RWPE1 (cell line): ENCODE data around the gene NDUFA7.

Source experiments
- CTCF ChIA-PET: fragments of 350-600 bp; sonication (Branson Sonifier 250); formaldehyde crosslinking; extraction: SDS; loops from one replicate; lab custom pipeline; 2021; lab: Yijun Ruan, JAX
- POLR2A ChIA-PET: fragments of 400-600 bp; formaldehyde crosslinking; extraction: SDS; loops from one replicate; lab custom pipeline; 2020; ENCODE audit warnings: antibody characterized with exemption; ENCODE audit not compliant: low non-redundant PET; lab: Yijun Ruan, JAX
- DNase-seq: peaks from one replicate; pipeline ENCODE4 v3.0.0; 2012; ENCODE audit warnings: low spot score
- H3K27ac ChIP-seq: fragments of 450-650 bp; 2 replicates; pipeline ENCODE4 v1.5.1; 2017
- CTCF ChIP-seq: fragments of 450-650 bp; conservative IDR thresholded peaks from 2 replicates; pipeline ENCODE4 v1.5.1; 2017; ENCODE audit warnings: low read depth, mild to moderate bottlenecking

NDUFA7 gene

GRCh38 chr19:8363803-8364771 lies 42.9 kb upstream of the NDUFA7 start, which contains the start of gene ANGPTL4:
TSS of gene ANGPTL4 (plus strand) at chr19:8364155. CDS start at chr19:8364322, 167 bp downstream.
- peak; percentile 54 for DNase-seq
- H3K27ac ChIP-seq, result peak within 1 kb of the TSS; percentile 90
- CTCF ChIA-PET, result interaction anchor here (0.5 to 3.7 kb wide), 2 partner anchors 10 to 1221 kb away, joined by 3 to 14 read pairs; no protein-coding TSS in a partner anchor
- POLR2A ChIA-PET, result interaction anchor here (0.7 kb wide), 1 partner anchor 28 kb away, joined by 5 read pairs; no protein-coding TSS in a partner anchor
- TF ChIP-seq CTCF, result no peak; the same call in 1 of the 2 replicates

- ChIA-PET POLR2A (interaction anchor here (0.6 kb wide), 1 partner anchor 12 kb away, joined by 3 read pairs; no protein-coding TSS in a partner anchor), CTCF (interaction anchor here (3.7 kb wide), 1 partner anchor 8 kb away, joined by 14 read pairs; no protein-coding TSS in a partner anchor)
- peak; percentile 94 for DNase-seq
- TF ChIP-seq CTCF, result no peak
- H3K27ac ChIP-seq, result peak overlapping the region; percentile 90
Measured at GRCh38 chr19:8361921-8362793, 41.0 kb upstream of the NDUFA7 start.

GRCh38 chr19:8360196-8360595 lies 39.0 kb upstream of the NDUFA7 start:
- TF ChIP-seq CTCF, result no peak
- no peak for DNase-seq
- ChIA-PET POLR2A (no interaction called here), CTCF (no interaction called here)
- peak overlapping the region; percentile 28; the same call in 1 of the 2 replicates for H3K27ac ChIP-seq

- no peak overlapping the region for H3K27ac ChIP-seq
- ChIA-PET CTCF (no interaction called here), POLR2A (no interaction called here)
- DNase-seq, result no peak
- TF ChIP-seq CTCF, result no peak
Measured at GRCh38 chr19:8358948-8359347, 37.8 kb upstream of the NDUFA7 start.

GRCh38 chr19:8357007-8357521 lies 35.9 kb upstream of the NDUFA7 start:
- peak overlapping the region; percentile 77 for H3K27ac ChIP-seq
- POLR2A ChIA-PET, result no interaction called here
- CTCF ChIA-PET, result interaction anchor here (0.6 kb wide), 1 partner anchor 153 kb away, joined by 8 read pairs; no protein-coding TSS in a partner anchor
- DNase-seq, result no peak
- no peak for TF ChIP-seq CTCF
